HG02840 (cell line): ENCODE data around the gene ADAMTSL2.

Source experiments
- ATAC-seq: cut with Tn5 transposase; IDR thresholded peaks from one replicate; pipeline ENCODE4 v1.9.1; 2021; ENCODE audit warnings: mild to moderate bottlenecking, moderate library complexity, moderate number of reproducible peaks; ENCODE audit not compliant: unreplicated experiment, low FRiP score

ADAMTSL2 gene

GRCh38 chr9:133600739-133601138, 66.2 kb downstream of the ADAMTSL2 start:
- ATAC-seq = no peak

GRCh38 chr9:133601746-133602145, 67.2 kb downstream of the ADAMTSL2 start:
- no peak for ATAC-seq

- ATAC-seq = no peak
Measured at GRCh38 chr9:133602277-133602676, 67.8 kb downstream of the ADAMTSL2 start.

GRCh38 chr9:133603135-133603927, 68.8 kb downstream of the ADAMTSL2 start:
- no peak for ATAC-seq

GRCh38 chr9:133604214-133604613, 69.7 kb downstream of the ADAMTSL2 start:
- ATAC-seq = no peak

GRCh38 chr9:133604856-133605255, 70.4 kb downstream of the ADAMTSL2 start:
- ATAC-seq = no peak

GRCh38 chr9:133605446-133605845, 70.9 kb downstream of the ADAMTSL2 start:
- no peak for ATAC-seq

- no peak for ATAC-seq
Measured at GRCh38 chr9:133605856-133606707, 71.6 kb downstream of the ADAMTSL2 start.

- ATAC-seq = no peak
Measured at GRCh38 chr9:133606708-133607025, 72.2 kb downstream of the ADAMTSL2 start.

GRCh38 chr9:133607381-133607780, 72.9 kb downstream of the ADAMTSL2 start:
- ATAC-seq = no peak

GRCh38 chr9:133607976-133608375, 73.5 kb downstream of the ADAMTSL2 start:
- ATAC-seq = no peak

- no peak for ATAC-seq
Measured at GRCh38 chr9:133608382-133608781, 73.9 kb downstream of the ADAMTSL2 start.

GRCh38 chr9:133608889-133609288, 74.4 kb downstream of the ADAMTSL2 start:
- ATAC-seq = no peak

- no peak for ATAC-seq
Measured at GRCh38 chr9:133609311-133610098, 75.0 kb downstream of the ADAMTSL2 start, which contains the start of gene FAM163B. FAM163B (minus strand) TSS chr9:133609389; CDS start chr9:133580223, 29,166 bp downstream.

GRCh38 chr9:133610845-133611244, 76.3 kb downstream of the ADAMTSL2 start:
- ATAC-seq = no peak

GRCh38 chr9:133612051-133612450, 77.5 kb downstream of the ADAMTSL2 start:
- ATAC-seq = no peak

- ATAC-seq = no peak
Measured at GRCh38 chr9:133612816-133613215, 78.3 kb downstream of the ADAMTSL2 start.

- ATAC-seq = no peak
Measured at GRCh38 chr9:133613432-133613831, 78.9 kb downstream of the ADAMTSL2 start.

GRCh38 chr9:133614056-133614455, 79.6 kb downstream of the ADAMTSL2 start:
- ATAC-seq = no peak

- ATAC-seq = no peak
Measured at GRCh38 chr9:133614678-133615077, 80.2 kb downstream of the ADAMTSL2 start.

- ATAC-seq = no peak
Measured at GRCh38 chr9:133615186-133615585, 80.7 kb downstream of the ADAMTSL2 start.
